ENCODE data around the gene DCBLD1.

The DCBLD1 gene

GRCh38 chr6:117568247-117568646 lies 85.8 kb downstream of the DCBLD1 start:
- ATAC-seq: no peak

- peak; percentile 63 to 81 for ATAC-seq
These were observed 86.4 kb downstream of the DCBLD1 start for GRCh38 chr6:117568831-117569410.

GRCh38 chr6:117573006-117573680 lies 90.7 kb downstream of the DCBLD1 start:
- no peak for ATAC-seq

- ATAC-seq: no peak
These were observed 91.7 kb downstream of the DCBLD1 start for GRCh38 chr6:117574198-117574597.

- no peak for ATAC-seq
These were observed 103.2 kb downstream of the DCBLD1 start for GRCh38 chr6:117585647-117586046.

- no peak for ATAC-seq
These were observed 108.0 kb downstream of the DCBLD1 start for GRCh38 chr6:117590447-117590846.

- ATAC-seq: no peak
These were observed 108.9 kb downstream of the DCBLD1 start for GRCh38 chr6:117591405-117591804.

GRCh38 chr6:117592983-117593759 lies 110.7 kb downstream of the DCBLD1 start:
- no peak for ATAC-seq

GRCh38 chr6:117595099-117595923 lies 112.8 kb downstream of the DCBLD1 start:
- ATAC-seq: no peak

GRCh38 chr6:117597755-117598154 lies 115.3 kb downstream of the DCBLD1 start:
- no peak for ATAC-seq
